ENCODE results near the gene C4orf50.

The C4orf50 gene

DNA sequence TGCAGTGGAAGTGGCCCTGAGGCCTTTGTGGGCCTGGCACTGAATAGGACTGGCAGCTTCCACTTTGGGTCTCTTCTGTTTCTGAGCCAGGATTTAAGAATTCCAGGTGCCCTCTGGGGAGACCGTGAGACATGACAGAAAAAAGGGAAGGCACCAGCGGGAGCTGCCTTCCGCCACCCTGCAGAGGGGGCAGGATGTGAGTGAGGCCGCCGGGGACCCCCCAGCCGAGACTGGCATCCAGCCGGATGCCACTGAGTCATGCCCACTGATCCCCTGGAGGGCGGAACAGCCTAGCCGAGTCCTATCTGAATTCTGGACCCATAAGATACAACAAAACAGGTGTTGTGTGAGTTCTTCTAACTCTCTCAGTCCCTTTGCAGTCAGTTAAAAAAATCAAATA lies 41.3 kb downstream of the C4orf50 start:
- Histone ChIP-seq H3K27me3 (peaks cover 37% of the 10 kb centered on the region), H3K4me3 (ENCODE audit: low read depth in 1 of 2, low read length in 1 of 2) (no peak overlapping the region), H3K4me1 (ENCODE audit: control insufficient read depth in 1 of 2, insufficient read depth in 1 of 2, low read depth in 1 of 2, low read length in 1 of 2) (no peaks in the 10 kb centered on the region), H3K27ac (no peak overlapping the region), H3K9me3 (no peaks in the 10 kb centered on the region), H3K36me3 (no peaks in the 10 kb centered on the region)
- TF ChIP-seq, protein P1, sequence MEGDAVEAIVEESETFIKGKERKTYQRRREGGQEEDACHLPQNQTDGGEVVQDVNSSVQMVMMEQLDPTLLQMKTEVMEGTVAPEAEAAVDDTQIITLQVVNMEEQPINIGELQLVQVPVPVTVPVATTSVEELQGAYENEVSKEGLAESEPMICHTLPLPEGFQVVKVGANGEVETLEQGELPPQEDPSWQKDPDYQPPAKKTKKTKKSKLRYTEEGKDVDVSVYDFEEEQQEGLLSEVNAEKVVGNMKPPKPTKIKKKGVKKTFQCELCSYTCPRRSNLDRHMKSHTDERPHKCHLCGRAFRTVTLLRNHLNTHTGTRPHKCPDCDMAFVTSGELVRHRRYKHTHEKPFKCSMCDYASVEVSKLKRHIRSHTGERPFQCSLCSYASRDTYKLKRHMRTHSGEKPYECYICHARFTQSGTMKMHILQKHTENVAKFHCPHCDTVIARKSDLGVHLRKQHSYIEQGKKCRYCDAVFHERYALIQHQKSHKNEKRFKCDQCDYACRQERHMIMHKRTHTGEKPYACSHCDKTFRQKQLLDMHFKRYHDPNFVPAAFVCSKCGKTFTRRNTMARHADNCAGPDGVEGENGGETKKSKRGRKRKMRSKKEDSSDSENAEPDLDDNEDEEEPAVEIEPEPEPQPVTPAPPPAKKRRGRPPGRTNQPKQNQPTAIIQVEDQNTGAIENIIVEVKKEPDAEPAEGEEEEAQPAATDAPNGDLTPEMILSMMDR (IDR thresholded peaks at IDR 0.05): no peak

- Histone ChIP-seq H3K36me3 (no peaks in the 10 kb centered on the region), H3K4me3 (ENCODE audit: low read depth in 1 of 2, low read length in 1 of 2) (no peak overlapping the region), H3K27me3 (peaks cover 37% of the 10 kb centered on the region), H3K4me1 (ENCODE audit: control insufficient read depth in 1 of 2, insufficient read depth in 1 of 2, low read depth in 1 of 2, low read length in 1 of 2) (no peaks in the 10 kb centered on the region), H3K9me3 (no peaks in the 10 kb centered on the region), H3K27ac (no peak overlapping the region)
- TF ChIP-seq, protein P1 (IDR thresholded peaks at IDR 0.05): no peak
Measured at GRCh38 chr4:5976431-5976830, 41.8 kb downstream of the C4orf50 start.

DNA sequence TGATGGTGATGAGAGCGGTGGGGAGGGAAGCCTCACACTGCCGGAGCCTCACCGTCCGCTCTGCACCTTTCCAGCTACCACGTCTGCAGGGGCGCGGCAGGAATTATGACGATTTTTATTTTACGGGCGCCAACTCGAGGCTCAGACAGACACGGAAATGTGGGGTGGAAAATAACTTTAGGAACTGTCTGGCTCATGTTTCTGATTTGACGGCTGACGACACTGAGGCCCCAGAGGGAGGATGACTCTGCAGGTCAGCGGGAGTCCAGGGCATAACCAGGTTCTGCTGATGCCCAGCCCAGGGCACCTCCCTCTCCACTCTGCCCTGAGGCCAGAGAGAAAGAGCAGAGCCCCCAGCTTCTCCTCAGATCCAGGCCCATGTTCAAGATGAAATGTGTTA lies 43.9 kb downstream of the C4orf50 start:
- H3K4me3 ChIP-seq (ENCODE audit: low read depth in 1 of 2, low read length in 1 of 2): no peak overlapping the region
- H3K4me1 ChIP-seq (ENCODE audit: control insufficient read depth in 1 of 2, insufficient read depth in 1 of 2, low read depth in 1 of 2, low read length in 1 of 2): no peaks in the 10 kb centered on the region
- H3K27me3 ChIP-seq: peaks cover 21% of the 10 kb centered on the region
- no peaks in the 10 kb centered on the region for H3K9me3 ChIP-seq
- TF ChIP-seq, protein P1 (IDR thresholded peaks at IDR 0.05): no peak
- H3K36me3 ChIP-seq: no peaks in the 10 kb centered on the region
- no peak overlapping the region for H3K27ac ChIP-seq

GRCh38 chr4:5973486-5974220 lies 44.6 kb downstream of the C4orf50 start:
- no peaks in the 10 kb centered on the region for H3K4me1 ChIP-seq (ENCODE audit: control insufficient read depth in 1 of 2, insufficient read depth in 1 of 2, low read depth in 1 of 2, low read length in 1 of 2)
- no peaks in the 10 kb centered on the region for H3K9me3 ChIP-seq
- TF ChIP-seq, protein P1 (IDR thresholded peaks at IDR 0.05): no peak
- H3K4me3 ChIP-seq (ENCODE audit: low read depth in 1 of 2, low read length in 1 of 2): no peak overlapping the region
- peaks cover 15% of the 10 kb centered on the region for H3K27me3 ChIP-seq
- H3K36me3 ChIP-seq: no peaks in the 10 kb centered on the region
- H3K27ac ChIP-seq: no peak overlapping the region

GRCh38 chr4:5973033-5973432 lies 45.2 kb downstream of the C4orf50 start:
- Histone ChIP-seq H3K4me1 (ENCODE audit: control insufficient read depth in 1 of 2, insufficient read depth in 1 of 2, low read depth in 1 of 2, low read length in 1 of 2) (no peaks in the 10 kb centered on the region), H3K4me3 (ENCODE audit: low read depth in 1 of 2, low read length in 1 of 2) (no peak overlapping the region), H3K27ac (no peak overlapping the region), H3K27me3 (peaks cover 8% of the 10 kb centered on the region), H3K36me3 (no peaks in the 10 kb centered on the region), H3K9me3 (no peaks in the 10 kb centered on the region)
- TF ChIP-seq, protein P1 (IDR thresholded peaks at IDR 0.05): no peak

Measured in neutrophil (primary cell).